Erythroblast (primary cell): ENCODE results near the gene CDC45.

ENCODE experiments used
- GATA1 ChIP-seq: IDR thresholded peaks from 2 replicates; pipeline ENCODE4 v1.6.1; 2011; ENCODE audit warnings: low read depth, mild to moderate bottlenecking, control low read depth, low read length, moderate library complexity
- POLR2A ChIP-seq: IDR thresholded peaks from 2 replicates; pipeline ENCODE4 v1.6.1; 2011; ENCODE audit warnings: mild to moderate bottlenecking, low read length

GRCh38 chr22:19506212-19506611, 26.5 kb downstream of the CDC45 start:
- no peak for TF ChIP-seq POLR2A
- no peak for TF ChIP-seq GATA1
